GM23248 (cell line): ENCODE results near the gene COA7. TPM values are rescaled to one million over a fixed set of nuclear protein-coding genes. Genes with fewer than 3 reads are reported as not detected.
"Not testable (repeated sequence)": the region's sequence is repeated elsewhere in the genome, so short reads cannot be mapped to it uniquely, and the experiment has no call there.

Source experiments
- DNase-seq: peaks from one replicate; pipeline ENCODE4 v3.0.0-alpha.2; 2015
- H2AFZ ChIP-seq: fragments of 200-600 bp; sonication (generic); 2 replicates; pipeline ENCODE4 v1.6.1; 2016; ENCODE audit warnings: antibody characterized with exemption
- H3F3A ChIP-seq: fragments of 200-600 bp; sonication (generic); 2 replicates; pipeline ENCODE4 v1.6.1; 2016; ENCODE audit warnings: mild to moderate bottlenecking, antibody characterized with exemption, mixed run types; ENCODE audit not compliant: insufficient read depth
- H3K27ac ChIP-seq: fragments of 200-600 bp; sonication (generic); 2 replicates; pipeline ENCODE4 v1.5.1; 2016; ENCODE audit warnings: mild to moderate bottlenecking
- H3K27me3 ChIP-seq: fragments of 200-600 bp; sonication (generic); replicated peaks from 2 replicates; pipeline ENCODE4 v1.6.1; 2016; ENCODE audit warnings: mild to moderate bottlenecking; ENCODE audit not compliant: insufficient read depth
- H3K36me3 ChIP-seq: fragments of 200-600 bp; sonication (generic); 2 replicates; pipeline ENCODE4 v1.6.1; 2016; ENCODE audit warnings: low read depth, mild to moderate bottlenecking
- H3K4me1 ChIP-seq: fragments of 200-600 bp; sonication (generic); 2 replicates; pipeline ENCODE4 v1.6.1; 2016; ENCODE audit warnings: mild to moderate bottlenecking; ENCODE audit not compliant: insufficient read depth
- H3K4me2 ChIP-seq: fragments of 200-600 bp; sonication (generic); one replicate; pipeline ENCODE4 v1.6.1; 2016; ENCODE audit warnings: mild to moderate bottlenecking; ENCODE audit not compliant: unreplicated experiment
- H3K4me3 ChIP-seq: fragments of 200-600 bp; sonication (generic); 2 replicates; pipeline ENCODE4 v1.5.1; 2016; ENCODE audit warnings: mild to moderate bottlenecking
- H3K79me2 ChIP-seq: fragments of 200-600 bp; sonication (generic); 2 replicates; pipeline ENCODE4 v1.6.1; 2016; ENCODE audit warnings: mild to moderate bottlenecking; ENCODE audit not compliant: insufficient read depth
- H3K9ac ChIP-seq: fragments of 200-600 bp; sonication (generic); 2 replicates; pipeline ENCODE4 v1.6.1; 2016; ENCODE audit warnings: mild to moderate bottlenecking
- H3K9me2 ChIP-seq: fragments of 200-600 bp; sonication (generic); 2 replicates; pipeline ENCODE4 v1.6.1; 2016; ENCODE audit warnings: mixed run types, mild to moderate bottlenecking, moderate library complexity; ENCODE audit not compliant: insufficient read depth
- H3K9me3 ChIP-seq: fragments of 200-600 bp; sonication (generic); one replicate; pipeline ENCODE4 v1.6.1; 2017; ENCODE audit warnings: low read depth
- H4K20me1 ChIP-seq: fragments of 200-600 bp; sonication (generic); 2 replicates; pipeline ENCODE4 v1.6.0; 2016; ENCODE audit not compliant: insufficient read depth
- EZH2 ChIP-seq: fragments of 200-600 bp; sonication (generic); IDR thresholded peaks from 2 replicates; pipeline ENCODE4 v1.6.1; 2018; ENCODE audit warnings: antibody characterized with exemption, mild to moderate bottlenecking; ENCODE audit not compliant: insufficient read depth, poor library complexity, severe bottlenecking
- EZH2phosphoT487 ChIP-seq: fragments of 200-600 bp; sonication (generic); IDR thresholded peaks from 2 replicates; pipeline ENCODE4 v1.6.1; 2018; ENCODE audit warnings: antibody characterized with exemption, moderate library complexity, mild to moderate bottlenecking, low read depth; ENCODE audit not compliant: insufficient read depth
- WGBS, 2 experiments: methylation state at CpG; one replicate each; pipeline ENCODE4 v1.1.6; 2015 to 2017; ENCODE audit warnings: low lambda C conversion rate in 2 of 2, low coverage in 1 of 2; ENCODE audit errors: missing lambda C conversion rate in 2 of 2; 5-methylcytosine and 5-hydroxymethylcytosine counted together
- in situ Hi-C: fragments of 300-500 bp; cut with MboI; formaldehyde crosslinking; loops from 2 replicates; pipeline ENCODE4 v1.15.0; 2020
- polyA plus RNA-seq: library from polyadenylated mRNA; unstranded; fragments of >200 nt; fragmentation: Nextera tagmentation; extraction: Ambion mirVana; gene quantifications from 2 replicates; pipeline ENCODE4 v1.2.1, GENCODE V29; 2016
- total RNA-seq: library from RNA; depleted of rRNA; stranded (reverse); fragments of >200 nt; shearing (Covaris generic); gene quantifications from 2 replicates; pipeline ENCODE4 v1.2.3, GENCODE V29; 2014

COA7 gene
- total and polyA plus RNA-seq, 2 experiments from 2014 or later, result 6.9 to 12.9 TPM

GRCh38 chr1:52739699-52740467 lies 41.7 kb upstream of the COA7 start:
- Histone ChIP-seq H4K20me1 (no peaks in the 10 kb centered on the region), H3K4me3 (no peak overlapping the region), H2AFZ (no peak overlapping the region), H3K9me2 (no peaks in the 10 kb centered on the region), H3K4me2 (no peak overlapping the region), H3K27ac (no peak overlapping the region), H3F3A (no peaks in the 10 kb centered on the region), H3K27me3 (no peaks in the 10 kb centered on the region), H3K4me1 (no peaks in the 10 kb centered on the region), H3K79me2 (peaks cover 95% of the 10 kb centered on the region), H3K36me3 (no peaks in the 10 kb centered on the region), H3K9me3 (no peaks in the 10 kb centered on the region), H3K9ac (no peak overlapping the region)
- no peak for TF ChIP-seq EZH2phosphoT487
- no peak for TF ChIP-seq EZH2
- in situ Hi-C loops, result no loop called here
- DNase-seq, result no peak
- 83 to 85% methylated on average over 4 of the region's 4 CpGs for WGBS, 2 experiments

DNA sequence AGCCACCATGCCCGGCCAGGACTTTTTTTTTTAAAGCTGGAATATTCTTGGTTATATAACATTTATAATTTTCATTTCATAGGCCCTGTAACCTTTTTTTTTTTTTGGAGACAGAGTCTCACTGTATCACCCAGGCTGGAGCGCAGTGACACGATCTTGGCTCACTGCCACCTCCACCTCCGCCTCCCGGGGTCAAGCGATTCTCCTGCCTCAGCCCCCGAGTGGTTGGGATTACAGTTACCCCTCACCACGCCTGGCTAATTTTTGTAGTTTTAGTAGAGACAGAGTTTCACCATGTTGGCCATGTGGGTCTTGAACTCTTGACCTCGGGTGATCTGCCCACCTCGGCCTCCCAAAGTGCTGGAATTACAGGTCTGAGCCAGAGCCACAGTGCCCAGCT lies 40.7 kb upstream of the COA7 start:
- H3K79me2 ChIP-seq, result peaks cover 95% of the 10 kb centered on the region

DNA sequence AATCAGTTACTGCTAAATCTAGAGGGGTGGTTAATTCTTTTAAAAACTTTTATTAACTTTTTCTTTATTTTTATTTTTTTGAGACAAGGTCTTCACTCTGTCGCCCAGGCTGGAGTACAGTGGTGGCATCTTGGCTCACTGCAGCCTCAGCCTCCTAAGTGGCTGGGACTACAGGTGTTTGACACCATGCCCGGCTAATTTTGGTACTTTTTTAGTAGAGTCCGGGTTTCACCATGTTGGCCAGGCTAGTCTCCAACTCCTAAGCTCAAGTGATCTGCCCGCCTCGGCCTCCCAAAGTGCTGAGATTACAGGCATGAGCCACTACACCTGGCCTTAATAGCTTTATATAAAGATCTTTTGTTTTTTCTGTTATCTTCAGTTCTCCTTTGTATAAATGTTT lies 40.0 kb upstream of the COA7 start:
- H3F3A ChIP-seq, result no peaks in the 10 kb centered on the region
- H4K20me1 ChIP-seq, result no peaks in the 10 kb centered on the region; the same call in 1 of the 2 replicates
- no peak overlapping the region for H3K9ac ChIP-seq
- no peaks in the 10 kb centered on the region for H3K4me1 ChIP-seq
- H3K27me3 ChIP-seq, result no peaks in the 10 kb centered on the region
- no peaks in the 10 kb centered on the region for H3K9me2 ChIP-seq
- H3K4me2 ChIP-seq, result no peak overlapping the region
- no peak for DNase-seq
- no peak overlapping the region for H3K4me3 ChIP-seq
- H2AFZ ChIP-seq, result no peak overlapping the region
- H3K9me3 ChIP-seq, result no peaks in the 10 kb centered on the region
- H3K79me2 ChIP-seq, result peaks cover 95% of the 10 kb centered on the region
- TF ChIP-seq EZH2phosphoT487 (no peak), EZH2 (no peak)
- H3K36me3 ChIP-seq, result no peaks in the 10 kb centered on the region
- H3K27ac ChIP-seq, result no peak overlapping the region
- 88 to 94% methylated on average over 5 of the region's 5 CpGs for WGBS, 2 experiments
- in situ Hi-C loops, result no loop called here

More for the DNA sequence above, 40.7 kb upstream of the COA7 start:
- H3F3A ChIP-seq, result no peaks in the 10 kb centered on the region
- no peak for TF ChIP-seq EZH2phosphoT487
- TF ChIP-seq EZH2, result no peak
- H3K27ac ChIP-seq, result no peak overlapping the region
- no peak for DNase-seq
- WGBS, 2 experiments, result 86 to 91% methylated on average over 10 of the region's 10 CpGs
- H3K27me3 ChIP-seq, result no peaks in the 10 kb centered on the region
- H3K36me3 ChIP-seq, result no peaks in the 10 kb centered on the region
- H3K4me2 ChIP-seq, result no peak overlapping the region
- H3K9me3 ChIP-seq, result no peaks in the 10 kb centered on the region
- no peak overlapping the region for H3K9ac ChIP-seq
- H2AFZ ChIP-seq, result no peak overlapping the region
- no peaks in the 10 kb centered on the region for H3K4me1 ChIP-seq
- H4K20me1 ChIP-seq, result no peaks in the 10 kb centered on the region
- H3K9me2 ChIP-seq, result no peaks in the 10 kb centered on the region
- H3K4me3 ChIP-seq, result no peak overlapping the region
- in situ Hi-C loops, result no loop called here

- H3K4me2 ChIP-seq, H3K36me3 ChIP-seq, H3K4me1 ChIP-seq, H3F3A ChIP-seq, H3K9me3 ChIP-seq, DNase-seq, H2AFZ ChIP-seq, H4K20me1 ChIP-seq, H3K4me3 ChIP-seq, H3K9ac ChIP-seq, H3K27ac ChIP-seq, H3K27me3 ChIP-seq, in situ Hi-C loops, H3K9me2 ChIP-seq: not testable (repeated sequence)
- peaks cover 100% of the 10 kb centered on the region for H3K79me2 ChIP-seq
- WGBS, 2 experiments, result 97 to 98% methylated on average over 9 of the region's 9 CpGs
Measured at GRCh38 chr1:52735371-52735770, 37.2 kb upstream of the COA7 start.

DNA sequence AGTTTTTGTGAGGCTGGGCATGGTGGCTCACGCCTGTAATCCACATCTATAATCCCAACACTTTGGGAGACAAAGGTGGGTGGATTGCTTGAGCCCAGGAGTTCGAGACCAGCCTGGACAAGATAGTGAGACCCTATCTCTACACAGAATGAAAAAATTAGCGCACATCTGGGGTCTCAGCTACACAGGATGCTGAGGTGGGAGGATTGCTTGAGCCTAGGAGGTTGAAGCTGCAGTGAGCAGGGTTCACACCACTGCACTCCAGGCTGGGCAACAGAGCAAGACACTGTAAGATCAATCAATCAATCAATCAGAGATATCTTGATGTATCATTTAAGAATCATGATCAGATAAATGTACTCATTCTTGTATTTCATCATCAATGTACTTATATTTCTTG lies 35.2 kb upstream of the COA7 start:
- Histone ChIP-seq H2AFZ (no peak overlapping the region), H3K9me3 (no peaks in the 10 kb centered on the region), H3K9me2 (no peaks in the 10 kb centered on the region), H3K9ac (no peak overlapping the region), H3K27ac (no peak overlapping the region), H3K4me1 (no peaks in the 10 kb centered on the region), H3F3A (no peaks in the 10 kb centered on the region), H3K4me2 (no peak overlapping the region), H4K20me1 (no peaks in the 10 kb centered on the region; the same call in 1 of the 2 replicates), H3K4me3 (no peak overlapping the region), H3K36me3 (no peaks in the 10 kb centered on the region), H3K79me2 (peaks cover 100% of the 10 kb centered on the region), H3K27me3 (no peaks in the 10 kb centered on the region)
- WGBS, 2 experiments, result 91 to 94% methylated on average over 3 of the region's 3 CpGs
- in situ Hi-C loops, result no loop called here
- no peak for DNase-seq
- TF ChIP-seq EZH2phosphoT487 (no peak), EZH2 (no peak)
